Measurements from ENCODE around the gene ALOX5AP. TPM values are rescaled to one million over a fixed set of nuclear protein-coding genes. Genes with fewer than 3 reads are reported as not detected.
A peak's percentile ranks its signal among the peaks of the same experiment; 100 is the strongest.

Gene ALOX5AP
- total RNA-seq, 3 donors from 2014 or later (not counting 1 experiment from before 2014, with no cell fraction given), result 83.9 to 150 (median 114) TPM

DNA sequence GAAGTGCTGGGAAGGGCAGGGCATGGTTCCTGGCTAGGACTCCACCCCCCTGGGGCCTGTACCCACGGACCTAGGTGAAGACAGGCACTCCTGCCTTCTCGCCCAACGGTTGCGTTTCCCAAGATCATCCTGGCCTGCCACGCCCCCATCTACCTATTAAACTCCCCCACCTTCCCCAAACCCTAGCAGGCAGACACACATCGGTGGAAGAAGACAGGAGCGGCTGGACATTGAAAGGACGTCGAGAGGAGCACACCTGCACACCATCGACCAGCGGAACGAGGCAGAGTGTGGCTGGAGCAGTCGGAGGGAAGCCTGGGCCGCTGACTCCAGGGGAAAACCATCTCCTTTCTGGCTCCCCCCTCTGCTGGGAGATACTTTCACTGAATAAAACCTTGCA is 45.6 kb upstream of the ALOX5AP start:
- no peaks in the 10 kb centered on the region for H3K36me3 Mint-ChIP-seq
- Histone ChIP-seq H3K4me1 (ENCODE audit: control insufficient read depth, insufficient read depth, low read length) (peaks cover 14% of the 10 kb centered on the region), H3K9me3 (ENCODE audit: control insufficient read depth, insufficient read depth, low read length) (no peaks in the 10 kb centered on the region), H3K4me3 (ENCODE audit: low read length) (no peak overlapping the region), H3K27me3 (ENCODE audit: control insufficient read depth, insufficient read depth, low read length) (no peaks in the 10 kb centered on the region), H3K27ac (ENCODE audit: low read length) (no peak overlapping the region), H3K36me3 (ENCODE audit: control insufficient read depth, insufficient read depth, low read length) (no peaks in the 10 kb centered on the region)
- intact Hi-C loops (cut with micrococcal nuclease), result no loop called here
- peaks cover 28 to 37% of the 10 kb centered on the region in 2 donors for H3K4me1 Mint-ChIP-seq
- no peak for TF ChIP-seq CTCF (IDR thresholded peaks at IDR 0.05)
- H3K27ac Mint-ChIP-seq, result peak overlapping the region in 1 of 2 donors; percentile 87
- ATAC-seq (no peak), DNase-seq (no peak)
- H3K4me3 Mint-ChIP-seq, result no peak overlapping the region
- H3K27me3 Mint-ChIP-seq (ENCODE audit: low read depth in 2 of 2), result peaks cover 0 to 2% of the 10 kb centered on the region in 2 donors
- no peaks in the 10 kb centered on the region for H3K9me3 Mint-ChIP-seq
- 91% methylated on average over 13 of the region's 14 CpGs for WGBS (ENCODE audit: insufficient coverage)

GRCh38 chr13:30690282-30691188 is 44.8 kb upstream of the ALOX5AP start:
- TF ChIP-seq CTCF (IDR thresholded peaks at IDR 0.05), result no peak
- WGBS (ENCODE audit: insufficient coverage), result 55% methylated on average over 21 of the region's 21 CpGs
- Mint-ChIP-seq H3K27ac (peak overlapping the region; percentile 79 to 87), H3K4me3 (peak overlapping the region; percentile 83), H3K9me3 (no peaks in the 10 kb centered on the region), H3K36me3 (no peaks in the 10 kb centered on the region), H3K27me3 (ENCODE audit: low read depth in 2 of 2) (peaks cover 0 to 2% of the 10 kb centered on the region in 2 donors), H3K4me1 (peaks cover 32 to 43% of the 10 kb centered on the region in 2 donors)
- ATAC-seq, result peak; percentile 82 to 91 (median 82)
- Histone ChIP-seq H3K4me1 (ENCODE audit: control insufficient read depth, insufficient read depth, low read length) (peaks cover 14% of the 10 kb centered on the region), H3K36me3 (ENCODE audit: control insufficient read depth, insufficient read depth, low read length) (no peaks in the 10 kb centered on the region), H3K9me3 (ENCODE audit: control insufficient read depth, insufficient read depth, low read length) (no peaks in the 10 kb centered on the region), H3K27ac (ENCODE audit: low read length) (peak overlapping the region; percentile 17), H3K4me3 (ENCODE audit: low read length) (peak overlapping the region; percentile 9), H3K27me3 (ENCODE audit: control insufficient read depth, insufficient read depth, low read length) (no peaks in the 10 kb centered on the region)
- DNase-seq, result peak in 1 of 2 donors; percentile 46
- intact Hi-C loops (cut with micrococcal nuclease), result no loop called here

DNA sequence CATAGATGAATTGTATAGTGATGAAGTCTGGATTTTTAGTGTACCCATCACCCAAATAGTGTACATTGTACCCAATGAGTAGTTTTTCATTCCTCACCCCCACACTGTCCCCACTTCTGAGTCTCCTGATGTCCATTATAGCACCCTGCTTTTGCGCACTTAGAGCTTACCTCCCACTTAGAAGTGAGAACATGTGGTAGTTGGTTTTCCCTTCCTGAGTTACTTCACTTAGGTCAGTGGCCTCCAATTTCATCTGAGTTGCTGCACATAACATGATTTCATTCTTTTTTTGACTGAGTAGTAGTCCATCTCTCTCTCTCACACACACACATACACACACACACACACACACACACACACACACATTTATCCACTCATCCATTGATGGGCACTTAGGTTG is 43.2 kb upstream of the ALOX5AP start:
- no peaks in the 10 kb centered on the region for H3K36me3 Mint-ChIP-seq
- H3K27me3 Mint-ChIP-seq (ENCODE audit: low read depth in 2 of 2), result peaks cover 0 to under 1% of the 10 kb centered on the region in 2 donors
- H3K27ac ChIP-seq (ENCODE audit: low read length), result no peak overlapping the region
- peak; percentile 31 to 62 (median 45) for ATAC-seq
- H3K36me3 ChIP-seq (ENCODE audit: control insufficient read depth, insufficient read depth, low read length), result no peaks in the 10 kb centered on the region
- no CpG with 5 or more reads among the region's 1 CpG for WGBS (ENCODE audit: insufficient coverage)
- no peaks in the 10 kb centered on the region for H3K9me3 ChIP-seq (ENCODE audit: control insufficient read depth, insufficient read depth, low read length)
- H3K9me3 Mint-ChIP-seq, result no peaks in the 10 kb centered on the region
- peaks cover 25% of the 10 kb centered on the region for H3K4me1 ChIP-seq (ENCODE audit: control insufficient read depth, insufficient read depth, low read length)
- no peak overlapping the region for H3K27ac Mint-ChIP-seq
- H3K27me3 ChIP-seq (ENCODE audit: control insufficient read depth, insufficient read depth, low read length), result no peaks in the 10 kb centered on the region
- no peak for TF ChIP-seq CTCF (IDR thresholded peaks at IDR 0.05)
- H3K4me3 ChIP-seq (ENCODE audit: low read length), result no peak overlapping the region
- intact Hi-C loops (cut with micrococcal nuclease), result no loop called here
- peaks cover 40 to 50% of the 10 kb centered on the region in 2 donors for H3K4me1 Mint-ChIP-seq
- DNase-seq, result no peak
- H3K4me3 Mint-ChIP-seq, result no peak overlapping the region

All from natural killer cell (primary cell).